ENCODE measurements around the gene MRPL28.
"Not testable (repeated sequence)": the region's sequence is repeated elsewhere in the genome, so short reads cannot be mapped to it uniquely, and the experiment has no call there.

The MRPL28 gene

GRCh38 chr16:370443-370842 lies at the start of gene MRPL28:
Gene MRPL28, minus strand, starts transcription at chr16:370538. Its CDS starts 320 bp downstream, at chr16:370218.
- peak; percentile 96 for DNase-seq

GRCh38 chr16:415170-415498 lies 44.8 kb upstream of the MRPL28 start:
- DNase-seq: not testable (repeated sequence)

GRCh38 chr16:414395-415169 lies 44.2 kb upstream of the MRPL28 start:
- no peak for DNase-seq

- DNase-seq: no peak
These were observed 41.4 kb upstream of the MRPL28 start for GRCh38 chr16:411576-412265.

- DNase-seq: no peak
These were observed 40.3 kb upstream of the MRPL28 start for GRCh38 chr16:410516-411178.

- no peak for DNase-seq
These were observed 36.9 kb upstream of the MRPL28 start for GRCh38 chr16:407253-407652.

GRCh38 chr16:405548-406506 lies 35.5 kb upstream of the MRPL28 start:
- DNase-seq: no peak

GRCh38 chr16:404971-405486 lies 34.7 kb upstream of the MRPL28 start:
- DNase-seq: no peak

GRCh38 chr16:401468-402348 lies 31.4 kb upstream of the MRPL28 start, which contains the start of gene DECR2:
Gene DECR2, plus strand, starts transcription at chr16:401885. Its CDS starts 79 bp downstream, at chr16:401964.
- DNase-seq: peak; percentile 94

- no peak for DNase-seq
These were observed 29.8 kb upstream of the MRPL28 start for GRCh38 chr16:400061-400591.

GRCh38 chr16:399340-400019 lies 29.1 kb upstream of the MRPL28 start:
- no peak for DNase-seq

GRCh38 chr16:398561-399339 lies 28.4 kb upstream of the MRPL28 start:
- DNase-seq: no peak

DNA sequence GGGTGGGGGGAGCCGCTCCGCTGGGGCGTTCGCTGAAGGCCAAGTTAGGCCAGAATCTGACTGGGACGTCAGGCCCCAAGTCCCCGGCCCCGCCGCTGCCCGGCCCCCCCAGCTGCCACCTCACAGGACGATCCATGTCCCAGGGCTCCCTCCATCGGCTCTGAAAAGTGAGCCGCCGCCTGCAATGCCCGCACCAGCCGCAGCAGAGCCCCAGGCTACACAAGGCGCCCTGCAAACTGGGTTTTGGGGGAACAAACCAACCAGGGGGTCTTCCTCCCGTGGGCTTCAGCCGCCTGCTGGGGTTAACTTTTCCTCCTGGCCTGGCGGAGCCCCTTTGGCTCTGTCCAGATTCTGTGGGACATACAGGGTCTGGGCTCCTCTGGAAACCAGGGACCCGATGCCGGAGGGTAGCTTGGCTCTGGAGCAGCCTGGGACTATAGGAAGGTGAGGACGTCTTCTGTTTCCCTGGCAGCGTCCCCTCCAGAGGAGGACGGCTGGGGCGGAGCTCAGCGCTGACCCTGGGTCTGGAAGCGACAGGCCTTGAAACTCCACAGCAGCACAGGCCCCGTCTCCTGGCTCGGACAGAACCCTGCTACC lies 27.5 kb upstream of the MRPL28 start:
- no peak for DNase-seq

DNA sequence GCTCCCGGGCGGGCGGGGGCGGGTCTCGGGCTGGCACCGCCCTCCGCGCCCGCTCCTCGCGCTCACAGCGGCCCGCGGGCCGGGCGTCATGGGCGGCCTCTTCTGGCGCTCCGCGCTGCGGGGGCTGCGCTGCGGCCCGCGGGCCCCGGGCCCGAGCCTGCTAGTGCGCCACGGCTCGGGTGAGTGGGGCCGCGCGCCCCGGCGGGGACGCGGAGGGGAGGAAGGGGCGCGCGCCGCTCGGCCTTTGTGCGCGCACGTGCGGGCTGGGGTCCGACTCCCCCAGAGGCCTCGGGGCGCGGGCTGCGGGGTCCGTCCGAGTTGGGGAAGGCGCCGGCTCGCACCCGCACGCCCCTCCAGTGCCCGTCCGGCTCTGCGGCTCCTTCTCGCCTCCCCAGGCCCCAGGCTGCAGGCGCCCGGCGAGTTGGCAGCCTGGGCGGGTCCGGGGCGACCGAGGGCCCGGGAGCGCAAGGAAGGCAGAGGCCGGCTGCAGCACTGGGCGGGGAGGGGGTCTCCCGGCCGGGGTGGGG lies 26.9 kb upstream of the MRPL28 start, which contains the start of gene NME4:
Gene NME4, plus strand, starts transcription at position 65 of the 527 bp plus-strand sequence. Its CDS starts 24 bp downstream, at position 89.
- peak; percentile 62 for DNase-seq

DNA sequence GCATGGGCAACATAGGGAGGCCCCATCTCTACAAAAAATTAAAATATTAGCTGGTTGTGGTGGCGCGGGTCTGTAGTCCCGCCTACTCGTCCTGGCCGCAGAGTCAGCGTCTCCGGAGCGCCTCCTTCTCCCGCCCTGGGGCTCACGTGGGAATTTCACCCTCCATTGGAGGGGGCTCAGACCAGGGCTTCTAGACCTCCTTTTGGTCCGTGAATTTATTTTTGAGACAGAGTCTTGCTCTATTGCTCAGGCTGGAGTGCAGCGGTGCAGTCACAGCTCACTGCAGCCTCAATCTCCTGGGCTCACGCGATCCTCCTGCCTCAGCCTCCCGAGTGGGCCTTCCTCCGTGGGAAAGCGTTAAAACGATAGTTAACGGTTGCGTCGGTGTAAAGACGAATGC lies 26.3 kb upstream of the MRPL28 start:
- DNase-seq: peak; percentile 50

GRCh38 chr16:396199-396598 lies 25.9 kb upstream of the MRPL28 start:
- DNase-seq: peak; percentile 68

DNA sequence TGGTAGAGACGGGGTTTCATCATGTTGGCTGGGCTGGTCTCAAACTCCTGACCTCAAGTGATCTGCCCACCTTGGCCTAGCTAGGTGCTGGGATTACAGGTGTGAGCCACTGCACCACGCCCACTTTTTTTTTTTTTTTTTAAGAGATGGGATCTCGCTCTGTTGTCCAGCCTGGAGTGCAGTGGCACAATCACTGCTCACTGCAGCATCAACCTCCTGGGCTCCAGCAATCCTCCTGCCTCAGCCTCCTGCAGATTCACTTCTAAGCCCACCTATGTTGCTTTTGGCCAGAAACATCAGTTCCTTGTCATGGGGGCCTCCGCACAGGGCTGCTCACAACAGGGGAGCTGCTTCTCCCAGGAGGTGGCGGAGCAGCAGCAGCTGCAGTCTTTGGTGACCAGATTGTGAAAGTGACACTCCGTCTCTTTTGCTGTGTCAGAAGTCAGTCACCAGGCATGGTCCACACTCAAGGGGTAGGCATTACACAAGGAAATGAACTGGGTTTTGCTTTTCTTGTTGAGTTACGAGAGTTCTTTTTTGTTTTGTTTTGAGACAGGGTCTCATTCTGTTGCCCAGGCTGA lies 22.2 kb upstream of the MRPL28 start:
- peak; percentile 16 for DNase-seq

DNA sequence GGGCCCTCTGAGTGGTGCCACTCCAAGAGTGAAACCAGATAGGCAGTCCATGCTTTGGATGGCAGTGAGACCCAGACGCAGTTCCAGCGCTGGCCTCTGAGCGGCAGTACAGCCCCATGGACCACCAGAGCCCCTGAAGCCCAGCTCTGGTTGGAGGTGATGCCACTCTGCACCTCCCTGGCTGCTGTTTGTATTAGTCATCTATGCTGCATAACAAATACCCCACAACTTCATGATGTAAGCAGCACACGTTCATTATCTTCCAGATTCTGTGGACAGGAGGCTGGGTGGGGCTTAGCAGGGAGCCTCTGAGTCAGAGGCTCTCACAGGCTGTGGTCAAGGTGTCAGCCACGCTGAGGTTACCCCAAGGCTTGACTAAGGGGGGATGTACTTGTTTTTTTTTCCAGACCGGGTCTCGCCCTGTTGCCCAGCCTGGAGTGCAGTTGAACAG lies 21.6 kb upstream of the MRPL28 start:
- DNase-seq: peak; percentile 53
